Stimulated activated effector memory CD8-positive, alpha-beta T cell treated with anti-CD3 and anti-CD28 coated beads, Interleukin-12 subunit alpha, Interleukin-12 subunit beta, amount 100 ng/mL, for 72 hours (primary cell): Measurements from ENCODE around the gene UNG.
A peak's percentile ranks its signal among the peaks of the same experiment; 100 is the strongest.

Experiments
- ATAC-seq: fragments of 150-1000 bp; cut with Tn5 transposase; 2 replicates; pipeline ENCODE4 v1.10.0; 2021
- DNase-seq, 2 donors: peaks; one replicate each; pipeline ENCODE4 v3.0.0; 2021 to 2022; ENCODE audit warnings: low spot score in 2 of 2
- H3K27ac Mint-ChIP-seq: one replicate; pipeline ENCODE4 v1.8.0; 2022; ENCODE audit warnings: mild to moderate bottlenecking, mixed read lengths
- H3K36me3 Mint-ChIP-seq: one replicate; pipeline ENCODE4 v1.8.0; 2022; ENCODE audit warnings: mild to moderate bottlenecking, mixed read lengths
- H3K4me1 Mint-ChIP-seq: one replicate; pipeline ENCODE4 v1.8.0; 2022; ENCODE audit warnings: mixed read lengths
- H3K4me3 Mint-ChIP-seq: one replicate; pipeline ENCODE4 v1.8.0; 2022; ENCODE audit warnings: mild to moderate bottlenecking, mixed read lengths
- H3K9me3 Mint-ChIP-seq: one replicate; pipeline ENCODE4 v1.8.0; 2022; ENCODE audit warnings: mixed read lengths

UNG gene

GRCh38 chr12:109153821-109154441 is 56.5 kb downstream of the UNG start:
- Mint-ChIP-seq H3K9me3 (no peaks in the 10 kb centered on the region), H3K27ac (peak overlapping the region; percentile 37), H3K4me3 (peak overlapping the region; percentile 86), H3K36me3 (no peaks in the 10 kb centered on the region), H3K4me1 (peaks cover 9% of the 10 kb centered on the region)
- no peak for ATAC-seq
- peak in 1 of 2 donors; percentile 52 for DNase-seq

GRCh38 chr12:109154451-109155438 is 57.3 kb downstream of the UNG start:
- Mint-ChIP-seq H3K4me3 (peak overlapping the region; percentile 86), H3K4me1 (peaks cover 9% of the 10 kb centered on the region), H3K9me3 (no peaks in the 10 kb centered on the region), H3K27ac (peak overlapping the region; percentile 59), H3K36me3 (no peaks in the 10 kb centered on the region)
- DNase-seq (peak; percentile 81 to 89), ATAC-seq (peak; percentile 96)

GRCh38 chr12:109156036-109156435 is 58.6 kb downstream of the UNG start:
- no peaks in the 10 kb centered on the region for H3K36me3 Mint-ChIP-seq

GRCh38 chr12:109156586-109156985 is 59.2 kb downstream of the UNG start:
- H3K4me3 Mint-ChIP-seq, result no peak overlapping the region
- H3K27ac Mint-ChIP-seq, result no peak overlapping the region
- DNase-seq (no peak), ATAC-seq (no peak)
- no peaks in the 10 kb centered on the region for H3K36me3 Mint-ChIP-seq
- H3K9me3 Mint-ChIP-seq, result no peaks in the 10 kb centered on the region
- peaks cover 9% of the 10 kb centered on the region for H3K4me1 Mint-ChIP-seq

More at GRCh38 chr12:109156036-109156435, 58.6 kb downstream of the UNG start:
- H3K27ac Mint-ChIP-seq, result no peak overlapping the region
- ATAC-seq, result no peak
- peaks cover 9% of the 10 kb centered on the region for H3K4me1 Mint-ChIP-seq
- no peak overlapping the region for H3K4me3 Mint-ChIP-seq
- no peaks in the 10 kb centered on the region for H3K9me3 Mint-ChIP-seq
- no peak for DNase-seq

GRCh38 chr12:109157986-109158385 is 60.6 kb downstream of the UNG start:
- no peak overlapping the region for H3K27ac Mint-ChIP-seq
- no peak overlapping the region for H3K4me3 Mint-ChIP-seq
- no peaks in the 10 kb centered on the region for H3K9me3 Mint-ChIP-seq
- DNase-seq, result no peak
- H3K36me3 Mint-ChIP-seq, result no peaks in the 10 kb centered on the region
- no peak for ATAC-seq
- peaks cover 9% of the 10 kb centered on the region for H3K4me1 Mint-ChIP-seq

GRCh38 chr12:109160433-109160832 is 63.0 kb downstream of the UNG start:
- DNase-seq (no peak), ATAC-seq (no peak)
- Mint-ChIP-seq H3K36me3 (no peaks in the 10 kb centered on the region), H3K4me3 (no peak overlapping the region), H3K27ac (no peak overlapping the region), H3K9me3 (no peaks in the 10 kb centered on the region), H3K4me1 (peaks cover 1% of the 10 kb centered on the region)
